ENCODE results near the gene CRY1.

- TF ChIP-seq CTCF (conservative IDR thresholded peaks at IDR 0.05; ENCODE audit: low read length) (no peak), EZH2phosphoT487 (IDR thresholded peaks at IDR 0.05; ENCODE audit: borderline replicate concordance) (no peak)
These were observed 131.1 kb downstream of the CRY1 start for GRCh38 chr12:106962286-106962685.
